H1 (cell line): ENCODE data around the gene DYRK1B. TPM values are rescaled to one million over a fixed set of nuclear protein-coding genes. Genes with fewer than 3 reads are reported as not detected.

Experiments
- CTCF ChIA-PET: fragments of 300-600 bp; sonication (Branson Sonifier 250); formaldehyde crosslinking; loops from one replicate; lab custom pipeline; 2021; ENCODE audit not compliant: partially characterized antibody; lab: Charles Lee
- POLR2A ChIA-PET: fragments of 300-600 bp; sonication (Branson Sonifier 250); formaldehyde crosslinking; loops from one replicate; lab custom pipeline; 2021; ENCODE audit warnings: inconsistent platforms; ENCODE audit not compliant: partially characterized antibody; lab: Charles Lee
- DNase-seq, 2 experiments: peaks; one replicate each; pipeline versions ENCODE4 v3.0.0 to v3.0.0-alpha.2; 2010 to 2022; ENCODE audit warnings: low spot score in 2 of 2, low read depth in 1 of 2, mixed read lengths in 1 of 2
- FAIRE-seq: peaks from 2 replicates; lab custom pipeline; 2011; peaks lifted over from hg19 to GRCh38; lab: Jason Lieb, UNC
- H2AFZ ChIP-seq: 2 replicates; pipeline ENCODE4 v1.8.1; 2012; ENCODE audit warnings: low read length, inconsistent platforms
- H2AK5ac ChIP-seq: 2 replicates; pipeline ENCODE4 v1.6.1; 2013; ENCODE audit warnings: low read depth, low read length
- H2BK120ac ChIP-seq: replicated peaks from 2 replicates; pipeline ENCODE3; 2013; ENCODE audit warnings: low read depth, low read length, inconsistent platforms
- H2BK12ac ChIP-seq: 2 replicates; pipeline ENCODE4 v1.6.1; 2013; ENCODE audit warnings: low read depth, low read length
- H2BK15ac ChIP-seq: 2 replicates; pipeline ENCODE4 v1.6.1; 2013; ENCODE audit warnings: low read length
- H2BK20ac ChIP-seq: 2 replicates; pipeline ENCODE4 v1.6.1; 2013; ENCODE audit warnings: low read length
- H2BK5ac ChIP-seq: 2 replicates; pipeline ENCODE4 v1.6.1; 2013; ENCODE audit warnings: low read depth, low read length
- H3K14ac ChIP-seq: 2 replicates; pipeline ENCODE4 v1.6.1; 2013; ENCODE audit warnings: inconsistent platforms; ENCODE audit not compliant: insufficient read length
- H3K18ac ChIP-seq: 2 replicates; pipeline ENCODE4 v1.6.1; 2013; ENCODE audit warnings: low read length; ENCODE audit errors: extremely low read depth
- H3K23ac ChIP-seq: 2 replicates; pipeline ENCODE4 v1.6.1; 2013; ENCODE audit warnings: inconsistent platforms; ENCODE audit not compliant: insufficient read length
- H3K23me2 ChIP-seq: 2 replicates; pipeline ENCODE4 v1.6.1; 2013; ENCODE audit warnings: low read depth, low read length
- H3K27ac ChIP-seq: 2 replicates; pipeline ENCODE4 v1.6.1; 2011; ENCODE audit warnings: low read depth, low read length, inconsistent platforms
- H3K27me3 ChIP-seq, 4 experiments: replicated peaks in 1 of 4; 1 replicate in 1 of 4; 2 replicates in 3 of 4; pipeline versions ENCODE4 v1.6.1 to v1.8.1; 2011 to 2013; ENCODE audit warnings: low read length in 3 of 4, mild to moderate bottlenecking in 3 of 4, inconsistent platforms in 2 of 4, mixed read lengths in 2 of 4, moderate library complexity in 1 of 4; ENCODE audit not compliant: control insufficient read depth in 3 of 4, insufficient read depth in 3 of 4; ENCODE audit errors: extremely low read depth in 1 of 4
- H3K36me3 ChIP-seq, 4 experiments: 2 replicates each; pipeline versions ENCODE4 v1.6.1 to v1.8.1; 2011 to 2013; ENCODE audit warnings: mild to moderate bottlenecking in 4 of 4, low read length in 3 of 4, moderate library complexity in 2 of 4, control low read depth in 1 of 4, inconsistent platforms in 1 of 4; ENCODE audit not compliant: insufficient read depth in 4 of 4, control insufficient read depth in 2 of 4
- H3K4ac ChIP-seq: replicated peaks from 2 replicates; pipeline ENCODE3; 2013; ENCODE audit warnings: low read length, low read depth, mixed read lengths, inconsistent platforms; ENCODE audit not compliant: insufficient read length
- H3K4me1 ChIP-seq, 4 experiments: replicated peaks in 1 of 4; 1 replicate in 1 of 4; 2 replicates in 3 of 4; pipeline versions ENCODE4 v1.6.1 to v1.8.1; 2011 to 2013; ENCODE audit warnings: low read length in 3 of 4, inconsistent platforms in 2 of 4, mixed read lengths in 1 of 4; ENCODE audit not compliant: insufficient read depth in 4 of 4, control insufficient read depth in 3 of 4
- H3K4me2 ChIP-seq, 2 experiments: 2 replicates each; pipeline versions ENCODE4 v1.6.1 to v1.8.1; 2011 to 2013; ENCODE audit warnings: low read depth in 2 of 2, low read length in 2 of 2, control low read depth in 1 of 2, inconsistent platforms in 1 of 2, mild to moderate bottlenecking in 1 of 2; ENCODE audit not compliant: insufficient read depth in 1 of 2
- H3K4me3 ChIP-seq, 4 experiments: fragments of 200-600, 300-600 bp in 1 of 4; sonication (generic), shearing (Covaris generic), sonication (Bioruptor Twin) in 1 of 4; 2 replicates each; pipeline versions ENCODE4 v1.5.1 to v1.8.1; 2011 to 2016; ENCODE audit warnings: low read length in 4 of 4, low read depth in 3 of 4, control low read depth in 2 of 4, inconsistent platforms in 2 of 4, mild to moderate bottlenecking in 2 of 4, mixed read lengths in 1 of 4, moderate library complexity in 1 of 4; ENCODE audit not compliant: insufficient read depth in 2 of 4; ENCODE audit errors: extremely low read depth in 1 of 4
- H3K56ac ChIP-seq: replicated peaks from 2 replicates; pipeline ENCODE3; 2013; ENCODE audit warnings: low read depth, mild to moderate bottlenecking, mixed read lengths, low read length, inconsistent platforms; ENCODE audit not compliant: insufficient read length
- H3K79me1 ChIP-seq: 2 replicates; pipeline ENCODE4 v1.6.1; 2013; ENCODE audit warnings: low read depth, low read length, control low read depth
- H3K79me2 ChIP-seq, 2 experiments: 2 replicates each; pipeline versions ENCODE4 v1.6.1 to v1.8.1; 2012 to 2013; ENCODE audit warnings: low read length in 2 of 2, mild to moderate bottlenecking in 2 of 2, inconsistent platforms in 1 of 2; ENCODE audit not compliant: insufficient read depth in 2 of 2, control insufficient read depth in 1 of 2
- H3K9ac ChIP-seq, 4 experiments: replicated peaks in 1 of 4; 1 replicate in 1 of 4; 2 replicates in 3 of 4; pipeline versions ENCODE4 v1.6.1 to v1.8.1; 2011 to 2013; ENCODE audit warnings: low read depth in 3 of 4, low read length in 3 of 4, control low read depth in 2 of 4, mild to moderate bottlenecking in 2 of 4, moderate library complexity in 2 of 4, inconsistent platforms in 1 of 4; ENCODE audit errors: extremely low read depth in 1 of 4
- H3K9me3 ChIP-seq, 2 experiments: 2 replicates each; pipeline versions ENCODE4 v1.6.1 to v1.8.1; 2012 to 2013; ENCODE audit warnings: mild to moderate bottlenecking in 2 of 2, moderate library complexity in 2 of 2, control low read depth in 1 of 2, inconsistent platforms in 1 of 2, low read depth in 1 of 2, low read length in 1 of 2, mixed read lengths in 1 of 2; ENCODE audit not compliant: insufficient read depth in 2 of 2
- H4K20me1 ChIP-seq, 2 experiments: replicated peaks in 1 of 2; 2 replicates each; pipeline versions ENCODE3 to v1.8.1; 2011 to 2013; ENCODE audit warnings: inconsistent platforms in 2 of 2, low read length in 2 of 2, mild to moderate bottlenecking in 1 of 2; ENCODE audit not compliant: insufficient read depth in 2 of 2, control insufficient read depth in 1 of 2
- H4K5ac ChIP-seq: 2 replicates; pipeline ENCODE4 v1.6.1; 2013; ENCODE audit warnings: low read length, low read depth, mixed read lengths, inconsistent platforms; ENCODE audit not compliant: insufficient read length
- H4K8ac ChIP-seq: 2 replicates; pipeline ENCODE4 v1.8.0; 2013; ENCODE audit warnings: mild to moderate bottlenecking, moderate library complexity, low read length, inconsistent platforms; ENCODE audit not compliant: insufficient read depth; ENCODE audit errors: extremely low read depth
- H4K91ac ChIP-seq: replicated peaks from 2 replicates; pipeline ENCODE3; 2013; ENCODE audit warnings: low read length, mixed read lengths, inconsistent platforms; ENCODE audit not compliant: insufficient read length
- ATF2 ChIP-seq: IDR thresholded peaks from 2 replicates; pipeline ENCODE4 v1.6.1; 2012; ENCODE audit warnings: low read length, inconsistent platforms
- CBX8 ChIP-seq: fragments of 300-800, 300-1000 bp; sonication (generic); IDR thresholded peaks from 2 replicates; pipeline ENCODE4 v1.7.1; 2016; ENCODE audit warnings: low read depth, low read length, borderline replicate concordance
- CTBP2 ChIP-seq: IDR thresholded peaks from 2 replicates; pipeline ENCODE4 v1.7.0; 2011; ENCODE audit warnings: borderline replicate concordance, mild to moderate bottlenecking, moderate library complexity, mixed read lengths, low read length; ENCODE audit not compliant: insufficient read depth, insufficient read length
- EP300 ChIP-seq, 2 experiments: IDR thresholded peaks; 1 replicate in 1 of 2; 2 replicates in 1 of 2; pipeline ENCODE4 v1.6.1; 2011 to 2012; ENCODE audit warnings: low read depth in 2 of 2, low read length in 2 of 2, mild to moderate bottlenecking in 2 of 2, borderline replicate concordance in 1 of 2, inconsistent platforms in 1 of 2, moderate library complexity in 1 of 2
- GABPA ChIP-seq: IDR thresholded peaks from 2 replicates; pipeline ENCODE4 v1.6.1; 2011; ENCODE audit warnings: mild to moderate bottlenecking, low read length, moderate library complexity, borderline replicate concordance; ENCODE audit not compliant: insufficient read depth
- GTF2F1 ChIP-seq: IDR thresholded peaks from 2 replicates; pipeline ENCODE4 v1.6.1; 2012; ENCODE audit warnings: low read depth, low read length, improper control_type of control experiment, borderline replicate concordance
- HDAC6 ChIP-seq: IDR thresholded peaks from one replicate; pipeline ENCODE4 v1.7.1; 2012; ENCODE audit warnings: low read depth, mild to moderate bottlenecking, inconsistent platforms, low read length, moderate library complexity
- POU5F1 ChIP-seq: IDR thresholded peaks from 2 replicates; pipeline ENCODE4 v1.6.1; 2011; ENCODE audit warnings: low read depth, mild to moderate bottlenecking, low read length, moderate library complexity
- RFX5 ChIP-seq: IDR thresholded peaks from 2 replicates; pipeline ENCODE4 v1.6.1; 2011; ENCODE audit warnings: low read depth, low read length, improper control_type of control experiment, borderline replicate concordance
- RNF2 ChIP-seq: fragments of 200-900, 300-1000 bp; sonication (generic); IDR thresholded peaks from 2 replicates; pipeline ENCODE4 v1.7.1; 2016; ENCODE audit warnings: borderline replicate concordance, low read depth, mild to moderate bottlenecking, antibody characterized with exemption, low read length; ENCODE audit not compliant: poor library complexity, severe bottlenecking; ENCODE audit errors: missing control alignments
- SP4 ChIP-seq: IDR thresholded peaks from 2 replicates; pipeline ENCODE4 v1.6.1; 2012; ENCODE audit warnings: low read length, inconsistent platforms
- YY1 ChIP-seq: IDR thresholded peaks from 2 replicates; pipeline ENCODE4 v1.6.1; 2011; ENCODE audit warnings: low read depth, mild to moderate bottlenecking, low read length
- WGBS, 2 experiments: shearing (Covaris generic) in 1 of 2; methylation state at CpG; one replicate each; pipeline versions ENCODE4 v1.1.6 to v1.1.7; 2013 to 2015; ENCODE audit warnings: low lambda C conversion rate in 2 of 2, mixed read lengths in 2 of 2, inconsistent platforms in 1 of 2, low coverage in 1 of 2, missing lambda C conversion rate in 1 of 2; ENCODE audit not compliant: insufficient replicate concordance in 2 of 2, insufficient coverage in 1 of 2, insufficient read length in 1 of 2; ENCODE audit errors: extremely low coverage in 1 of 2, missing lambda C conversion rate in 1 of 2; 5-methylcytosine and 5-hydroxymethylcytosine counted together
- polyA plus RNA-seq, 7 experiments: library from polyadenylated mRNA; depleted of rRNA in 3 of 7; stranded (reverse) in 5 of 7; unstranded in 2 of 7; fragments of >200 nt in 5 of 7; fragments of 200-250 nt in 2 of 7; gene quantifications; 1 replicate in 5 of 7; 2 replicates in 1 of 7; 4 replicates in 1 of 7; pipeline versions ENCODE4 v1.2.1 to v1.2.3, GENCODE V29; 2011 to 2013; ENCODE audit warnings: missing spikeins in 2 of 7, mixed read lengths in 2 of 7
- total RNA-seq: library from RNA; stranded (reverse); fragmentation: NEBNext Ultra II Directional; extraction: Animal tissue kit (Norgen Biotek cat#: 25700); gene quantifications from 2 replicates; pipeline ENCODE4 v1.2.1, GENCODE V29; 2021

The DYRK1B gene
- total and polyA plus RNA-seq, 2 of the 8 experiments (the other 6 are each of a cell fraction or from before 2014, with no cell fraction given): 6.9 to 14.8 TPM

GRCh38 chr19:39865186-39865585, 31.2 kb upstream of the DYRK1B start:
- H4K5ac ChIP-seq: no peak overlapping the region
- H3K23ac ChIP-seq: no peak overlapping the region
- no peak overlapping the region for H4K8ac ChIP-seq
- no peak overlapping the region for H3K4ac ChIP-seq
- H4K91ac ChIP-seq: no peak overlapping the region
- ChIA-PET POLR2A (interaction anchor here (1.3 kb wide), 1 partner anchor 32 kb away, joined by 3 read pairs; the partner anchor contains the start of gene DYRK1B), CTCF (no interaction called here)
- DNase-seq (no peak), FAIRE-seq (no peak)
- H2AK5ac ChIP-seq: no peak overlapping the region
- H3K56ac ChIP-seq: no peak overlapping the region
- no peaks in the 10 kb centered on the region for H3K79me2 ChIP-seq
- H3K4me3 ChIP-seq: no peak overlapping the region
- H3K36me3 ChIP-seq: no peaks in the 10 kb centered on the region
- no peak overlapping the region for H2AFZ ChIP-seq
- H3K4me2 ChIP-seq: no peak overlapping the region
- no peaks in the 10 kb centered on the region for H3K27me3 ChIP-seq
- 95% methylated on average over 2 of the region's 2 CpGs; no CpG with 5 or more reads in 1 of the 2 experiments for WGBS, 2 experiments
- H2BK15ac ChIP-seq: no peak overlapping the region
- no peak overlapping the region for H3K14ac ChIP-seq
- no peak overlapping the region for H2BK120ac ChIP-seq
- no peak overlapping the region for H3K27ac ChIP-seq
- no peaks in the 10 kb centered on the region; the same call in 1 of the 2 replicates for H3K23me2 ChIP-seq
- H3K18ac ChIP-seq: no peak overlapping the region
- H4K20me1 ChIP-seq: no peaks in the 10 kb centered on the region
- H3K9ac ChIP-seq: no peak overlapping the region
- H2BK20ac ChIP-seq: no peak overlapping the region
- no peaks in the 10 kb centered on the region for H3K79me1 ChIP-seq
- H2BK12ac ChIP-seq: no peak overlapping the region
- no peaks in the 10 kb centered on the region for H3K9me3 ChIP-seq
- H3K4me1 ChIP-seq: peaks cover 0 to under 1% (median 0%) of the 10 kb centered on the region in 4 experiments; a peak in 1 of 7 replicates
- no peak overlapping the region for H2BK5ac ChIP-seq
- TF ChIP-seq SP4 (no peak), RFX5 (no peak), GABPA (no peak), GTF2F1 (no peak), CTBP2 (no peak), CBX8 (no peak), YY1 (no peak), ATF2 (no peak), EP300 (IDR thresholded peaks at IDR 0.05; ENCODE audit: borderline replicate concordance in 1 of 2, low read depth in 2 of 2, low read length in 2 of 2) (no peak), HDAC6 (no peak), POU5F1 (no peak), RNF2 (no peak)
